ENCODE measurements around the gene FEM1C.

DNA sequence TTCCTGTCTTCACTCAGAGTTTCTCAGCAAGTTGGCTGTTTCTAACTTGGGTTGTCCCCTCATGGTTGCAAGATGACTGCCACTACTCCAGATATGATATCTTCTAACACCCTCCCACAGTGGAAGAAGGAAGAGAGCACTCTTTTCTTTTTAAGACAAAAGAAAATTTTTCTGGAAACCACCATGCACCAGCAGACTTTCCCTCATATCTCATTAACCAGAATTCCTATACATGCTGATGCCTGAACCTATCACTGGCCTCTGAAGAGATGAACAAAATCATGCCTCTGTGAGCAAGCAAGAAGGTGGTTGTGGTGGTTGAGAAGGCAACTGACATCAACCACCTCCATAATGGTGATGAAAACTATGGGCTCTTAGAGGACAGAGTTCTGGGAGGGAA, 56.8 kb downstream of the FEM1C start:
- TF ChIP-seq, protein P1, sequence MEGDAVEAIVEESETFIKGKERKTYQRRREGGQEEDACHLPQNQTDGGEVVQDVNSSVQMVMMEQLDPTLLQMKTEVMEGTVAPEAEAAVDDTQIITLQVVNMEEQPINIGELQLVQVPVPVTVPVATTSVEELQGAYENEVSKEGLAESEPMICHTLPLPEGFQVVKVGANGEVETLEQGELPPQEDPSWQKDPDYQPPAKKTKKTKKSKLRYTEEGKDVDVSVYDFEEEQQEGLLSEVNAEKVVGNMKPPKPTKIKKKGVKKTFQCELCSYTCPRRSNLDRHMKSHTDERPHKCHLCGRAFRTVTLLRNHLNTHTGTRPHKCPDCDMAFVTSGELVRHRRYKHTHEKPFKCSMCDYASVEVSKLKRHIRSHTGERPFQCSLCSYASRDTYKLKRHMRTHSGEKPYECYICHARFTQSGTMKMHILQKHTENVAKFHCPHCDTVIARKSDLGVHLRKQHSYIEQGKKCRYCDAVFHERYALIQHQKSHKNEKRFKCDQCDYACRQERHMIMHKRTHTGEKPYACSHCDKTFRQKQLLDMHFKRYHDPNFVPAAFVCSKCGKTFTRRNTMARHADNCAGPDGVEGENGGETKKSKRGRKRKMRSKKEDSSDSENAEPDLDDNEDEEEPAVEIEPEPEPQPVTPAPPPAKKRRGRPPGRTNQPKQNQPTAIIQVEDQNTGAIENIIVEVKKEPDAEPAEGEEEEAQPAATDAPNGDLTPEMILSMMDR (IDR thresholded peaks at IDR 0.05 in 8 of 11, conservative IDR thresholded peaks at IDR 0.05 in 3 of 11): no peak
- no peak for TF ChIP-seq POLR2A (IDR thresholded peaks at IDR 0.05)

Measured in spleen (tissue), 7 donors.